ENCODE results near the gene ZNF787.

ZNF787 gene

GRCh38 chr19:56108447-56109195 is 12.5 kb downstream of the ZNF787 start:
- TF ChIP-seq GABPA (IDR thresholded peaks at IDR 0.05; ENCODE audit: low read depth) (no peak), POLR2AphosphoS5 (IDR thresholded peaks at IDR 0.05; ENCODE audit: low read depth) (no peak), SPI1 (IDR thresholded peaks at IDR 0.05; ENCODE audit: borderline replicate concordance, low read depth) (no peak), REST (IDR thresholded peaks at IDR 0.05; ENCODE audit: insufficient replicate concordance, low read depth) (no peak)
- TF ChIP-seq, protein P1, sequence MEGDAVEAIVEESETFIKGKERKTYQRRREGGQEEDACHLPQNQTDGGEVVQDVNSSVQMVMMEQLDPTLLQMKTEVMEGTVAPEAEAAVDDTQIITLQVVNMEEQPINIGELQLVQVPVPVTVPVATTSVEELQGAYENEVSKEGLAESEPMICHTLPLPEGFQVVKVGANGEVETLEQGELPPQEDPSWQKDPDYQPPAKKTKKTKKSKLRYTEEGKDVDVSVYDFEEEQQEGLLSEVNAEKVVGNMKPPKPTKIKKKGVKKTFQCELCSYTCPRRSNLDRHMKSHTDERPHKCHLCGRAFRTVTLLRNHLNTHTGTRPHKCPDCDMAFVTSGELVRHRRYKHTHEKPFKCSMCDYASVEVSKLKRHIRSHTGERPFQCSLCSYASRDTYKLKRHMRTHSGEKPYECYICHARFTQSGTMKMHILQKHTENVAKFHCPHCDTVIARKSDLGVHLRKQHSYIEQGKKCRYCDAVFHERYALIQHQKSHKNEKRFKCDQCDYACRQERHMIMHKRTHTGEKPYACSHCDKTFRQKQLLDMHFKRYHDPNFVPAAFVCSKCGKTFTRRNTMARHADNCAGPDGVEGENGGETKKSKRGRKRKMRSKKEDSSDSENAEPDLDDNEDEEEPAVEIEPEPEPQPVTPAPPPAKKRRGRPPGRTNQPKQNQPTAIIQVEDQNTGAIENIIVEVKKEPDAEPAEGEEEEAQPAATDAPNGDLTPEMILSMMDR (IDR thresholded peaks at IDR 0.05; ENCODE audit: insufficient read depth, low read length), result no peak
- H3K27me3 ChIP-seq (ENCODE audit: insufficient read depth, poor library complexity, severe bottlenecking), result no peaks in the 10 kb centered on the region
- DNase-seq (ENCODE audit: low read depth in 1 of 2, low spot score in 1 of 2), result no peak
- H3K27ac ChIP-seq (replicated peaks), result no peak overlapping the region
- H3K4me3 ChIP-seq (replicated peaks; ENCODE audit: insufficient read depth, low read length), result no peak overlapping the region

- H3K27me3 ChIP-seq (ENCODE audit: insufficient read depth, poor library complexity, severe bottlenecking), result no peaks in the 10 kb centered on the region
- no peak overlapping the region for H3K4me3 ChIP-seq (replicated peaks; ENCODE audit: insufficient read depth, low read length)
- H3K27ac ChIP-seq (replicated peaks), result no peak overlapping the region
- no peak for TF ChIP-seq POLR2AphosphoS5 (IDR thresholded peaks at IDR 0.05; ENCODE audit: low read depth)
- no peak for TF ChIP-seq SPI1 (IDR thresholded peaks at IDR 0.05; ENCODE audit: borderline replicate concordance, low read depth)
- TF ChIP-seq, protein P1 (IDR thresholded peaks at IDR 0.05; ENCODE audit: insufficient read depth, low read length), result no peak
- TF ChIP-seq GABPA (IDR thresholded peaks at IDR 0.05; ENCODE audit: low read depth), result no peak
- TF ChIP-seq REST (IDR thresholded peaks at IDR 0.05; ENCODE audit: insufficient replicate concordance, low read depth), result no peak
- DNase-seq (ENCODE audit: low read depth in 1 of 2, low spot score in 1 of 2), result no peak
These were observed 13.3 kb downstream of the ZNF787 start for GRCh38 chr19:56107626-56108351.

- H3K4me3 ChIP-seq (replicated peaks; ENCODE audit: insufficient read depth, low read length), result no peak overlapping the region
- no peak for DNase-seq (ENCODE audit: low read depth in 1 of 2, low spot score in 1 of 2)
- no peak overlapping the region for H3K27ac ChIP-seq (replicated peaks)
These were observed 14.1 kb downstream of the ZNF787 start for GRCh38 chr19:56106993-56107392.

More at GRCh38 chr19:56106993-56107392, 14.1 kb downstream of the ZNF787 start:
- H3K27me3 ChIP-seq (ENCODE audit: insufficient read depth, poor library complexity, severe bottlenecking), result no peaks in the 10 kb centered on the region
- TF ChIP-seq POLR2AphosphoS5 (IDR thresholded peaks at IDR 0.05; ENCODE audit: low read depth), result no peak
- TF ChIP-seq REST (IDR thresholded peaks at IDR 0.05; ENCODE audit: insufficient replicate concordance, low read depth), result no peak
- TF ChIP-seq, protein P1 (IDR thresholded peaks at IDR 0.05; ENCODE audit: insufficient read depth, low read length), result no peak
- no peak for TF ChIP-seq GABPA (IDR thresholded peaks at IDR 0.05; ENCODE audit: low read depth)
- TF ChIP-seq SPI1 (IDR thresholded peaks at IDR 0.05; ENCODE audit: borderline replicate concordance, low read depth), result no peak
